HG02571 (cell line): ENCODE measurements around the gene TAAR1.
"Not testable (repeated sequence)": the region's sequence is repeated elsewhere in the genome, so short reads cannot be mapped to it uniquely, and the experiment has no call there.

ENCODE experiments used
- ATAC-seq: cut with Tn5 transposase; IDR thresholded peaks from one replicate; pipeline ENCODE4 v1.9.1; 2021; ENCODE audit warnings: mild to moderate bottlenecking, moderate library complexity; ENCODE audit not compliant: unreplicated experiment

Gene TAAR1

DNA sequence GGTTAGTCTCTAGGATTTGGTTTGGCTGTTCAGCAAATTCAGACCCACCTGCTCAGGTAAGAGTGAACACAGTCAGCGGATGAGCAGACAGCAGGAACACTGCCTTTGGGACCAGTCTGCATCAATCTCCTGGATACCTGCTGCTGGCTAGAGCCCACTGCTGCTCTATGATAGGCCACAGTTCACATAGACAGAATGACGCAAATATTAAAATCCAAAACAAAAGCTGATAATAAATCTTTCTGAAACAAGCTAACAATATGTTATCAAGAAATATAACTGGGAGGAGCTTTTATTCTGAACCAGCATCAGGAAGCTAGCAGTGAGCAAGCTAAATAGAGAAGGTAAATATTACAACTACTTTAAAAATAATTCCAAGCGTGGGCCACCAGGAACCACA lies at the start of gene TAAR1:
TAAR1 (minus strand) TSS at position 101 of the 400 bp plus-strand sequence. CDS start 13,179 bp downstream, outside the sequence.
- no peak for ATAC-seq

GRCh38 chr6:132708771-132709170 lies 49.8 kb upstream of the TAAR1 start:
- no peak for ATAC-seq

DNA sequence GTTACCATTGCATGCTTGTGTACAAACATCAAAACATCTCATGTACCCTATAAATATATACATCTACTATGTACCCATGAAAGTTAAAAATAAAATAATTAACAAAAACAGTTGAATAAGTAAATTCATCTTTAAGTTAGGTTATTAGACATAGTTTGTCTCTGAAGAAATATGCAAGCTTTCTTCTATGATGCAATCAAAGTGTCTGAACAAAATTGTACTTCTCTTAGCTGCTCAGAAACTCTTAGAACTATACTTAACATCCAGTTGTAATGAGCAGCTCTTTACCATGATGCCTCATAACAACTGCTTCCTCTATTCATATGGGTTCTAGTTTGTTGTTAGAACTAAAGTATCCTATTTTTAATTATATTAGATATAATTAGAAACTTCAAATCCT lies 49.0 kb upstream of the TAAR1 start:
- ATAC-seq: no peak

- ATAC-seq: not testable (repeated sequence)
Observed at GRCh38 chr6:132706756-132707155, 47.8 kb upstream of the TAAR1 start.

DNA sequence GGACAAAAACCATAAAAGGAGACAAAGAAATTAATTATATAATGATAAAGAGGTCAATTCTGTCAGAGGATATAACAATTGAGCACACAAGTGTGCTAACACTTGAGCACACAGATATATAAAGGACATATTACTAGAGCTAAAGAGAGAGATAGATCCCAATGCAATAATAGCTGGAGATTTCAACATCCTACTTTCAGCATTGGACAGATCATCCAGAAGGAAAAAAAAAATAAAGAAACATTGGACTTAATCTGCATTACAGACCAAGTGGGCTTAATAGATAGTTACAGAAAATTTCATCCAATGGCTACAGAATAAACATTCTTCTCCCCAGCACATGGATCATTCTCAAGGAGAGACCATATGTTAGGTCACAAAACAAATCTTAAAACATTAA lies 45.0 kb upstream of the TAAR1 start:
- ATAC-seq: no peak

DNA sequence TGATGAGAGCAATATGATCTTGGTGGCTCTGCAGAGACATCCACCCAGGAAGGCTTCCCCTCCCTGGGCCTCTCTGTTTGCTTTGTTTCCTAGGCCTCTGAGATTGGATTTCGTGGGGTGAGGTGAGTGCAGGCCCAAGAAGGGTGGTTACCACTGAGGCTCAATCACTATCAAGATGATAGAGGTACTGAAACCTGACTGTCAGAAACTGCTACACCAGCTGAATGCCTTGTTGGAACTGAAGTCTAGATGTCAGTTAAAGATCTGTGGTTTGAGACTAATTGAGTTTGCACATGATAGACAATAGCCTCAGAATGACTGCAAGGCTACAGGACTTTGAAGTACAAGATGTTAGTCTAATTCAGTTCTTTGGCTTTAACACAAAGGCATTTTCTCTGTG lies 39.6 kb upstream of the TAAR1 start:
- ATAC-seq: no peak

GRCh38 chr6:132695773-132696172 lies 36.8 kb upstream of the TAAR1 start:
- no peak for ATAC-seq

DNA sequence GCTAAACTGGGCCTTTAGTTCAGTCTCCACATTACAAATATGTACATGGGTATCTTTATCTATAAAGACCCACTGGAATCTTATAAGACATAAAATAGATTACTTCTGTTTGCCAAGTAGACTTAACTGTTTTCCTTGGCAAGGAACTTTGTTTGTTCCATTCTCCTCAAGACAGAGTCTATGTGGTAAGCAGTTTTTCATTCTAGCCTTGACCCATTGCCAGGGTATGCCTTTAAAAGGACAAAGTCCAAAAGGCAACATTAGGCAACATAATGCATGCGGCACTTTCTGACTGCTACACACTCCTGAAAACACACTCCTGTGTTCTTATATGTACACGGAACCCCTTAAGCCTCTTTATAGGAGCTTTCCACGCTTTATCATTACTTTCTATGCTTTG lies 34.5 kb upstream of the TAAR1 start:
- ATAC-seq: no peak

GRCh38 chr6:132690678-132691077 lies 31.7 kb upstream of the TAAR1 start:
- no peak for ATAC-seq

DNA sequence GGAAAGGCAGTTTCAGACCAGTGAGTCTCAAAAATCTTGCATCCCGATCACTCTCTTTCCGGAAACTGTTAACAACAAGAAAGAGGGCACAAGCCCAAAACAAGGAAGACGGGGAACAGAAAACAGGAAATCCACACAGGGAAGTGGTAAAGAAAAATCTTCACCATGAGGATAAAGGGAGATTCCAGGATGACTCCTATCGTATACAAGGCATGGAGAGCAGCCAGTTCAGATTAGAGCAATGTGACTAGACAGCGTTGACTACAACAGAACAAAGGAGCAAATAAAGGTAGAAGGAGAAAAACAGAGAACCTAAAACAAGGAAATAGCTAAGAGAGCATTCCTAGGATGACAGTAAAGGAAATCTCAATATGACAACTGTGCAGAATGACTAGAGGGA lies 28.3 kb upstream of the TAAR1 start:
- ATAC-seq: no peak

GRCh38 chr6:132686531-132686930 lies 27.5 kb upstream of the TAAR1 start:
- no peak for ATAC-seq

- ATAC-seq: no peak
Observed at GRCh38 chr6:132685009-132685408, 26.0 kb upstream of the TAAR1 start.

DNA sequence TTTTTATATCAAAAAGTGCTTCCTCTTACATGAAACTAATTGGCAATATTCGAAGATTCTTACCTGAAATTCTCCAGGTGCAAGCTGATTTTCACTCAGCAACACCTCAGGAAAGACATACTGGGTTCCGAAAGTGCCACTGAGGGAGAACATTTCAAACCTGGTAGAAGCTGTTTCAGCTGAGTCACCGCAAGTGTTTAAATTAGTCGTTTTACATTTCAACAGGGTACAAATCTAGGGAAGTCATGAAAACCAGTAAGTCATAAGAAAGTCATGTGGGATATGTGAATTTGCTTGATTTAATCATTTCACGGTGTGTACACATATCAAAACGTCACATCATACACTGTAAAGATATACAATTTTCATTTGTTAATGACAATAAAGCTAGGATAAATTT lies 25.3 kb upstream of the TAAR1 start:
- ATAC-seq: no peak

- ATAC-seq: no peak
Observed at GRCh38 chr6:132683543-132683942, 24.6 kb upstream of the TAAR1 start.

DNA sequence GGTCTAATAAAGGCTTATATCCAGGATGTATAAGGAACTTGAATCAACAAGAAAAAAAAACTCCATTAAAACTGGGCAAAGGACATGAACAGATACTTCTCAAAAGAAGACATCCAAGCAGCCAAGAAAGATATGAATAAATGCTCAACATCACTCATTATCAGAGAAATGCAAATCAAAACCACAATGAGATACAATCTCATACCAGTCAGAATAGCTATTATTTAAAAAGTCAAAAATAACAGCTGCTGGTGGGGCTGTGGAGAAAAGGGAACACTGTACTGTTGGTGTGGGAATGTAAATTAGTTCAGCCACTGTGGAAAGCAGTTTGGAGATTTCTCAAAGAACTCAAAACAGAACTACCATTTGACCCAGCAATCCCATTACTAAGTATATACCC lies 20.1 kb upstream of the TAAR1 start:
- ATAC-seq: not testable (repeated sequence)

DNA sequence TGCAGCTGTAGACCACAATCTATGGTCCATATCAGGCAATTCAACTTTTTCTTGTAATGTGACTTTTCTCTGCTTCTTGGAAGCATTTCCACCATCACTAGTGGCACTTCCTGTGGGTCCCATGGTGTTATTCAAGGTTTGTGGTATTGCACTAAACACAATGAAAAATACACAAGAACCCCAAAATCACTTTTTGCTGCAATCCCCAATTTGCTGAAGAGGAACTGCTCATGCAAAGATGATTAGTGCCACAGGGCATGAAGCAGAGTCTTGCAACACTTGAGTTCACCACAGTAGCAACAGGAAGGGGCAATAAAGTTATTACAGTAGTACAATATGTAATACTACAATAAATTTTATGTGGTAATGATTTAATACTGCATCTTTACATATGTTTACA lies 16.8 kb upstream of the TAAR1 start:
- no peak for ATAC-seq

DNA sequence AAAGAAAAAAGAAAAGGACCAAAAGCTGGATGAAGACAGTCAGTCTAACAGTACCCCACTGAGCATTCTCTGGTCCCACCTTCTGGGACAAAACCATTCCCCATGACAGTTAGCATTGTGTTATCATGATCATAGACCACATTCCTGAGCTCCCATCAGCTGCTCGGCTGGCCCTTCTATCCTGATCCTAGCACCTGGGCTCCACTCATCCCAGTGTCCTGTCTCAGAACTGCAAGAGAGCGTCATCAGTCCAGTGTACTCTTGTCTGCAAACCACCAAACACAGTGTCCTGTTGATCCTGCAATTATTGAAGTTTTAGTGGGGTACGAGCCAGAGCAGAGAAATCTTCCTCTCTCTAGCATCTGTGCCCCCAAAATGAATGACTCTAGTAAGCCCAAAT lies 16.0 kb upstream of the TAAR1 start:
- ATAC-seq: no peak

- no peak for ATAC-seq
Observed at GRCh38 chr6:132673376-132674094, 14.6 kb upstream of the TAAR1 start.

- ATAC-seq: no peak
Observed at GRCh38 chr6:132671295-132671694, 12.3 kb upstream of the TAAR1 start.

DNA sequence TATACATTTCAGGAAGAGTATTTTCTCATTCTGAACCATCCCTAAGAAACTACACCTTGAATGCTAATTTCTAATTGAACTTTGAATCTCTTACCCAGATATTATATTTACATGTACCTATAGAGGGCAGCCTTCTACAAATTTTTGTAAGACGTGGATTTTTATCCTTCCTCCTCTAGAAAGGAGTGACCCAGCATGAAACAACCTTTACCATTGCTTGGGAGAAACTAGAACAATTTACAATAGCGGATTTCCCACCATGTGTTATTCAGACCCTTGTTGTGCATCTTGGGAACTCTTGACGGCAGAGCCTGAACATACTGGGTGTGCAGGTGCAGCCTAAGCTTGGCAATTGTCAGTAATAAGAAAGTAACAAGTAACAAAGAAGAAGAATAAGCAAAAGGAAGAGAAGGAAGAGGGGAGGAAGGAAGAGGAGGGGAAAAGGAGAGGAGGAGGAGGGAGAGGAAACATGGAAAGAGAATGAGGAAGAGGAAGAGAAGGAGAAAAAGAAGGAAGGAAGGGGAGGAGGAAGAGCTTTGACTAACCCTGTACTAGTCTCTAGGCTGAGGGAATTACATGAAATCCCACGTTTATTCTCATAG lies 10.8 kb upstream of the TAAR1 start:
- no peak for ATAC-seq

GRCh38 chr6:132666118-132666517 lies 7.1 kb upstream of the TAAR1 start:
- ATAC-seq: no peak

DNA sequence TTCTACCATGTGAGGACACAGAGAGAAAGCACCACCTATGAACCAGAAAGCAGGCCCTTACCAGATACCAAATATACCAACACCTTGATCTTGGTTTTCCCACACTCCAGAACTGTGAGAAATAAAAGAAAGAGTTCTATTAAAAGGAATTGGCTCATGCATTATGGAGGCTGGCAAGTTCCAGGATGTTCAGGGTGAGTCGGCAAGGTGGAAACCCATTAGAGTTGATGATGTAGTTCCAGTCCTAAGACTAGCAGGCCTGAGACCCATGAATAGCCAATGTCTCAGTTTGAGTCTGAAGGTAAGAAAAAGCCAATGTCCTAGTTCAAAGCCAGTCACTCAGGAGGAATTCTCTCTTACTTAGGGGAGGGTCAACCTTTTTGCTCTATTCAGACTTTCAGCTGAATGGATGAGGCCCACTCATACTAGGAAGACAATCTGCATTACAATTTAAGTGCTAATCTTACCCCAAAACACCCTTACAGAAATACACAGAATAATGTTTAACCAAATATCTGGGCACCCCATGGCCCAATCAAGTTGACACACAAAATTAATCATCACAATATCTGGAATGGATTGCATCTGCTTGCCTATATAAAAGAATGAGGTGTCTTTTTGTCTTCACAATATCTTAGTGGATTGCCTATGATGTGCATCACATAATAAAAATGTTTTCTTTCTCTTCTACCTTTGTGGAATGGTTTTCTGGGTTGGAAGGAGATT lies 5.5 kb upstream of the TAAR1 start:
- ATAC-seq: no peak
